A549 (cell line): ENCODE results near the gene RGS17. TPM values are rescaled to one million over a fixed set of nuclear protein-coding genes. Genes with fewer than 3 reads are reported as not detected.

Experiments used
- ATAC-seq, 2 experiments: fragments of 200-7000 bp in 1 of 2; fragments of >200 bp in 1 of 2; cut with Nextera tagmentation in 1 of 2; cut with Tn5 transposase in 1 of 2; 3 replicates each; pipeline versions ENCODE4 v1.8.0 to v1.9.1; 2018 to 2020; ENCODE audit warnings: mild to moderate bottlenecking in 1 of 2, moderate library complexity in 1 of 2
- CTCF ChIA-PET: fragments of 300-600 bp; sonication (Branson Sonifier 250); formaldehyde crosslinking; extraction: SDS; loops from one replicate; lab custom pipeline; 2021; ENCODE audit warnings: antibody characterized with exemption, inconsistent platforms; lab: Yijun Ruan, JAX
- POLR2A ChIA-PET: fragments of 350-600 bp; formaldehyde crosslinking; extraction: SDS; loops from one replicate; lab custom pipeline; 2021; ENCODE audit warnings: antibody characterized with exemption, inconsistent platforms; lab: Yijun Ruan, JAX
- DNase-seq, 2 experiments: peaks; one replicate each; pipeline versions ENCODE4 v3.0.0 to v3.0.0-alpha.2; 2011 to 2016; ENCODE audit warnings: low read depth in 1 of 2, low spot score in 1 of 2
- FAIRE-seq: peaks from 2 replicates; lab custom pipeline; 2011; peaks lifted over from hg19 to GRCh38; lab: Jason Lieb, UNC
- H3K27ac ChIP-seq, 2 experiments: fragments of >200 bp; sonication (Bioruptor Twin); formaldehyde crosslinking; 3 replicates each; pipeline ENCODE4 v1.5.1; 2016 to 2017
- H3K4me1 ChIP-seq: fragments of >200 bp; sonication (Bioruptor Twin); formaldehyde crosslinking; 3 replicates; pipeline ENCODE4 v1.6.1; 2016
- H3K4me2 ChIP-seq: fragments of >200 bp; sonication (Bioruptor Twin); formaldehyde crosslinking; 3 replicates; pipeline ENCODE4 v1.6.1; 2016
- H3K4me3 ChIP-seq: fragments of >200 bp; sonication (Bioruptor Twin); formaldehyde crosslinking; 3 replicates; pipeline ENCODE4 v1.5.1; 2016
- H3K9me3 ChIP-seq: fragments of >200 bp; sonication (Bioruptor Twin); formaldehyde crosslinking; 3 replicates; pipeline ENCODE4 v1.6.1; 2016
- BHLHE40 ChIP-seq: IDR thresholded peaks from 2 replicates; pipeline ENCODE4 v1.6.1; 2012; ENCODE audit warnings: low read depth, low read length, inconsistent platforms
- CBX2 ChIP-seq: fragments of 200-600 bp; sonication (generic); IDR thresholded peaks from 2 replicates; pipeline ENCODE4 v1.6.1; 2016; ENCODE audit warnings: low read depth, mild to moderate bottlenecking, borderline replicate concordance
- CHD4 ChIP-seq: fragments of 200-600 bp; sonication (generic); IDR thresholded peaks from 2 replicates; pipeline ENCODE4 v1.6.1; 2016; ENCODE audit warnings: antibody characterized with exemption, mild to moderate bottlenecking, borderline replicate concordance
- CTCF ChIP-seq: fragments of >200 bp; sonication (Bioruptor Twin); formaldehyde crosslinking; IDR thresholded peaks from 3 replicates; pipeline ENCODE4 v1.5.1; 2016
- ELK1 ChIP-seq: fragments of 150-350 bp; IDR thresholded peaks from 2 replicates; pipeline ENCODE4 v1.6.1; 2014; ENCODE audit warnings: low read depth, mild to moderate bottlenecking, low read length
- FOSB ChIP-seq: fragments of 250-450 bp; sonication (Bioruptor Pico); IDR thresholded peaks from 2 replicates; pipeline ENCODE4 v1.5.0; 2020; ENCODE audit warnings: mild to moderate bottlenecking, moderate library complexity
- FOSL2 ChIP-seq, 2 experiments: fragments of 450-650 bp in 1 of 2; fragments of >200 bp in 1 of 2; sonication (Bioruptor Twin) in 1 of 2; formaldehyde crosslinking; IDR thresholded peaks; 2 replicates each; pipeline versions ENCODE4 v1.5.0 to v1.6.1; 2016 to 2020; ENCODE audit warnings: mild to moderate bottlenecking in 1 of 2, moderate library complexity in 1 of 2
- GATA3 ChIP-seq: IDR thresholded peaks from 2 replicates; pipeline ENCODE4 v1.6.1; 2012; ENCODE audit warnings: borderline replicate concordance
- HES2 ChIP-seq: fragments of >200 bp; sonication (Bioruptor Twin); formaldehyde crosslinking; IDR thresholded peaks from 2 replicates; pipeline ENCODE4 v1.6.1; 2016
- HEYL ChIP-seq: fragments of 250-450 bp; sonication (Bioruptor Pico); IDR thresholded peaks from 2 replicates; pipeline ENCODE4 v1.8.0; 2021; ENCODE audit warnings: mild to moderate bottlenecking, moderate library complexity
- HMGXB4 ChIP-seq: fragments of 250-450 bp; sonication (Bioruptor Pico); IDR thresholded peaks from 2 replicates; pipeline ENCODE4 v1.5.0; 2021; ENCODE audit warnings: mild to moderate bottlenecking, moderate library complexity, borderline replicate concordance
- HOXB13 ChIP-seq: fragments of 250-450 bp; sonication (Bioruptor Pico); IDR thresholded peaks from 2 replicates; pipeline ENCODE4 v1.5.0; 2020; ENCODE audit warnings: low read depth, mild to moderate bottlenecking, moderate library complexity
- HOXB5 ChIP-seq: fragments of 250-450 bp; sonication (Bioruptor Pico); IDR thresholded peaks from 2 replicates; pipeline ENCODE4 v1.5.0; 2020; ENCODE audit warnings: mild to moderate bottlenecking, moderate library complexity
- JUN ChIP-seq, 2 experiments: fragments of >200 bp; sonication (Bioruptor Twin); formaldehyde crosslinking; IDR thresholded peaks; 2 replicates in 1 of 2; 3 replicates in 1 of 2; pipeline ENCODE4 v1.6.1; 2016 to 2017
- JUNB ChIP-seq: fragments of >200 bp; sonication (Bioruptor Twin); formaldehyde crosslinking; IDR thresholded peaks from 2 replicates; pipeline ENCODE4 v1.6.1; 2016
- KDM5A ChIP-seq: fragments of 200-600 bp; sonication (generic); IDR thresholded peaks from 2 replicates; pipeline ENCODE4 v1.6.1; 2016; ENCODE audit warnings: antibody characterized with exemption, mild to moderate bottlenecking
- MAFK ChIP-seq: fragments of 450-650 bp; IDR thresholded peaks from 2 replicates; pipeline ENCODE4 v1.6.1; 2014; ENCODE audit not compliant: partially characterized antibody
- MAZ ChIP-seq: fragments of 150-350 bp; IDR thresholded peaks from 2 replicates; pipeline ENCODE4 v1.6.1; 2014; ENCODE audit warnings: antibody characterized with exemption, low read depth, low read length, borderline replicate concordance
- NR3C1 ChIP-seq: fragments of >200 bp; sonication (Bioruptor Twin); formaldehyde crosslinking; IDR thresholded peaks from 3 replicates; pipeline ENCODE4 v1.6.1; 2017
- RAD21 ChIP-seq, 2 experiments: fragments of >200 bp in 1 of 2; sonication (Bioruptor Twin) in 1 of 2; formaldehyde crosslinking in 1 of 2; IDR thresholded peaks in 1 of 2; conservative IDR thresholded peaks in 1 of 2; 2 replicates in 1 of 2; 3 replicates in 1 of 2; pipeline ENCODE4 v1.6.1; 2012 to 2018; ENCODE audit warnings: inconsistent platforms in 1 of 2
- RARB ChIP-seq: fragments of 250-450 bp; sonication (Bioruptor Pico); IDR thresholded peaks from 2 replicates; pipeline ENCODE4 v1.8.0; 2021; ENCODE audit warnings: mild to moderate bottlenecking, moderate library complexity
- RCOR1 ChIP-seq: fragments of 150-350 bp; IDR thresholded peaks from 2 replicates; pipeline ENCODE4 v1.6.1; 2014; ENCODE audit warnings: antibody characterized with exemption, low read length, low read depth
- SMC3 ChIP-seq: fragments of >200 bp; sonication (Bioruptor Twin); formaldehyde crosslinking; IDR thresholded peaks from 3 replicates; pipeline ENCODE4 v1.6.1; 2018; ENCODE audit warnings: inconsistent platforms
- TFCP2L1 ChIP-seq: fragments of 250-450 bp; sonication (Bioruptor Pico); IDR thresholded peaks from 2 replicates; pipeline ENCODE4 v1.5.0; 2021; ENCODE audit warnings: mild to moderate bottlenecking
- ZC3H11A ChIP-seq: fragments of 450-650 bp; IDR thresholded peaks from 2 replicates; pipeline ENCODE4 v1.6.1; 2014; ENCODE audit warnings: antibody characterized with exemption, mild to moderate bottlenecking
- ZFP36 ChIP-seq: fragments of 450-650 bp; IDR thresholded peaks from 2 replicates; pipeline ENCODE4 v1.6.1; 2014; ENCODE audit warnings: borderline replicate concordance; ENCODE audit not compliant: partially characterized antibody
- WGBS: methylation state at CpG from one replicate; pipeline ENCODE4 v1.1.6; 2017; ENCODE audit errors: missing lambda C conversion rate; 5-methylcytosine and 5-hydroxymethylcytosine counted together
- polyA plus RNA-seq, 4 experiments: library from polyadenylated mRNA; depleted of rRNA in 3 of 4; stranded (reverse); fragments of >200 nt; fragmentation: RNase III in 1 of 4; extraction: RNeasy Plus Mini Kit Qiagen cat#74134 plus additional on column Dnase treatment in 1 of 4; gene quantifications; 2 replicates in 3 of 4; 3 replicates in 1 of 4; pipeline ENCODE4 v1.2.3, GENCODE V29; 2011 to 2017

Gene RGS17
- polyA plus RNA-seq, 2 of the 4 experiments (the other 2 are of a cell fraction): 3.2 to 9.8 TPM

GRCh38 chr6:153023977-153024708, 106.9 kb downstream of the RGS17 start:
- no peak overlapping the region for H3K4me2 ChIP-seq
- CTCF ChIA-PET: interaction anchor here (0.6 to 2.6 kb wide), 9 partner anchors 10 to 1909 kb away, joined by 3 to 12 read pairs (median 3); partner anchors contain the start of gene FBXO5
- WGBS: 45% methylated on average over 6 of the region's 6 CpGs
- no peak for FAIRE-seq
- POLR2A ChIA-PET: no interaction called here
- no peaks in the 10 kb centered on the region for H3K9me3 ChIP-seq
- peak; percentile 95 to 98 for ATAC-seq
- H3K4me3 ChIP-seq: no peak overlapping the region
- DNase-seq: peak; percentile 34 to 47
- peaks cover 10% of the 10 kb centered on the region; the same call in 2 of the 3 replicates for H3K4me1 ChIP-seq
- no peak overlapping the region for H3K27ac ChIP-seq
- TF ChIP-seq FOSB (CRISPR knock-in tag) (no peak), BHLHE40 (no peak), RAD21 (conservative IDR thresholded peaks at IDR 0.05 in 1 of 2, IDR thresholded peaks at IDR 0.05 in 1 of 2) (peak; percentile 49 to 60; a peak in 4 of 5 replicates), SMC3 (peak; percentile 35; the same call in 2 of the 3 replicates), CTCF (peak; percentile 64), HES2 (no peak), CBX2 (no peak), HEYL (CRISPR knock-in tag) (no peak), JUN (IDR thresholded peaks at IDR 0.05) (no peak), NR3C1 (no peak), KDM5A (no peak), ELK1 (no peak), CHD4 (no peak), RCOR1 (no peak)

GRCh38 chr6:153018355-153018754, 112.7 kb downstream of the RGS17 start:
- POLR2A ChIA-PET: no interaction called here
- no peak for ATAC-seq
- 92% methylated on average over 3 of the region's 3 CpGs for WGBS
- FAIRE-seq: no peak
- CTCF ChIA-PET: interaction anchor here (1.3 kb wide), 1 partner anchor 63 kb away, joined by 3 read pairs; no protein-coding TSS in a partner anchor
- no peak for DNase-seq
- no peak overlapping the region for H3K27ac ChIP-seq
- TF ChIP-seq HOXB13 (CRISPR knock-in tag) (no peak), JUNB (no peak), FOSL2 (IDR thresholded peaks at IDR 0.05) (no peak), FOSL2 (CRISPR knock-in tag; IDR thresholded peaks at IDR 0.05) (no peak), TFCP2L1 (CRISPR knock-in tag) (no peak), CHD4 (no peak), RAD21 (conservative IDR thresholded peaks at IDR 0.05 in 1 of 2, IDR thresholded peaks at IDR 0.05 in 1 of 2) (no peak), MAFK (no peak), HMGXB4 (CRISPR knock-in tag) (no peak), ZC3H11A (no peak), RARB (CRISPR knock-in tag) (no peak), MAZ (no peak), ZFP36 (no peak), ELK1 (no peak), RCOR1 (no peak), BHLHE40 (no peak), GATA3 (no peak), NR3C1 (no peak), HOXB5 (CRISPR knock-in tag) (no peak), SMC3 (no peak)
- H3K4me3 ChIP-seq: no peak overlapping the region
- no peak overlapping the region for H3K4me2 ChIP-seq
- no peaks in the 10 kb centered on the region for H3K4me1 ChIP-seq
- no peaks in the 10 kb centered on the region for H3K9me3 ChIP-seq
